IPS-11a (cell line): ENCODE measurements around the gene ATP7B.

Experiments used
- H3K4me3 ChIP-seq: one replicate; pipeline ENCODE4 v1.5.1; 2013; ENCODE audit warnings: low read depth, low read length, control low read depth

Gene ATP7B

GRCh38 chr13:51953347-51954195, 57.7 kb downstream of the ATP7B start:
- H3K4me3 ChIP-seq = no peak overlapping the region

- no peak overlapping the region for H3K4me3 ChIP-seq
These were observed 60.5 kb downstream of the ATP7B start for GRCh38 chr13:51950722-51951121.

- H3K4me3 ChIP-seq = no peak overlapping the region
These were observed 65.0 kb downstream of the ATP7B start for GRCh38 chr13:51946163-51946669.

DNA sequence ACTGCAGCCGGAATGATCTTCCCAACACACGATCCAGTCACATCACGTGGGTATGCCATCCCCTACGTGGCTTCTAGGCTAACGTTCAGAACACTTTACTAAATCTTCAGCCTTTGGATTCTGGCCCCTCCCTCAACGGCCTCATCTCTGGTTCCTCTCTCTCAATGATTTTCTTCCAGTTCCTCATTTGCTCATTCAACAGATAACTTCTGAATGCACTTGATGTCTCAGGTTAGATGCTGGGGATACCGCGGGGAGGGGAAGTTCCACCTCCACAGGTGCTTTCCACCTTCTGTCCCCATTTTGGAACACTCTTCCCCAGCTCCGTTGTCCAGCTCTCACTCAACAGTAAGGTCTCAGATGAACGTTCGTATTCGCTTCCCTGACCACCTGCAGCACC, 66.1 kb downstream of the ATP7B start:
- H3K4me3 ChIP-seq = no peak overlapping the region

- H3K4me3 ChIP-seq = no peak overlapping the region
These were observed 66.8 kb downstream of the ATP7B start for GRCh38 chr13:51944428-51944827.

- no peak overlapping the region for H3K4me3 ChIP-seq
These were observed 67.5 kb downstream of the ATP7B start for GRCh38 chr13:51943721-51944120.

DNA sequence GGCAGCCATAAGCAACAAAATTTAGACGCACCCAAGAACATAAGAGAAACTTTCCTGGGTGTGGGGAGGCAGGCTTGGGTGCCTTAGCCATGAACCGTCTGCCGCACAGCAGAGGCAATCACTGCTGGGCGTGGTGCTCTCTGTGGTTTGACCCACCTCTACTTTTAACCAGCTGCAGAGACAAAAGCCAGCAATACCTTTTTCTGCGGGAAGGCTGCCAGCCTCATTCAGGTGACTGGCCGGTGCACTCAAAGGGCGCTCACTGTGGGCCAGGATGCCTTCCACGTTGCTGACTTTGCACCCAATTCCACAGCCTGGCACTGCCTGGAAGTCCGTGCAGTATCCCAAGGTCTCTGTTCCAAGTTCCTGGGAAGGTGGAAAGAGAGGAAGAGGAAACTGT, 69.1 kb downstream of the ATP7B start:
- H3K4me3 ChIP-seq = no peak overlapping the region

- no peak overlapping the region for H3K4me3 ChIP-seq
These were observed 72.8 kb downstream of the ATP7B start for GRCh38 chr13:51938454-51938853.

GRCh38 chr13:51937320-51938290, 73.6 kb downstream of the ATP7B start:
- H3K4me3 ChIP-seq = no peak overlapping the region

- H3K4me3 ChIP-seq = no peak overlapping the region
These were observed 75.7 kb downstream of the ATP7B start for GRCh38 chr13:51935326-51936171.

- H3K4me3 ChIP-seq = no peak overlapping the region
These were observed 76.7 kb downstream of the ATP7B start for GRCh38 chr13:51934461-51935087.

GRCh38 chr13:51933466-51934058, 77.7 kb downstream of the ATP7B start:
- no peak overlapping the region for H3K4me3 ChIP-seq

GRCh38 chr13:51932231-51932630, 79.0 kb downstream of the ATP7B start:
- H3K4me3 ChIP-seq = no peak overlapping the region

GRCh38 chr13:51931606-51932005, 79.6 kb downstream of the ATP7B start:
- no peak overlapping the region for H3K4me3 ChIP-seq

GRCh38 chr13:51929699-51930098, 81.6 kb downstream of the ATP7B start:
- H3K4me3 ChIP-seq = no peak overlapping the region

- no peak overlapping the region for H3K4me3 ChIP-seq
These were observed 83.0 kb downstream of the ATP7B start for GRCh38 chr13:51928231-51928630.

GRCh38 chr13:51927129-51927528, 84.1 kb downstream of the ATP7B start:
- no peak overlapping the region for H3K4me3 ChIP-seq

- no peak overlapping the region for H3K4me3 ChIP-seq
These were observed 84.7 kb downstream of the ATP7B start for GRCh38 chr13:51926528-51926885.

GRCh38 chr13:51925865-51926527, 85.3 kb downstream of the ATP7B start:
- no peak overlapping the region for H3K4me3 ChIP-seq
